Endothelial cell of umbilical vein (primary cell): Measurements from ENCODE around the gene WDR74.

Source experiments
- CTCF ChIP-seq, 2 donors: IDR thresholded peaks; 1 replicate in 1 of 2; 2 replicates in 1 of 2; pipeline ENCODE4 v1.5.1; 2011; ENCODE audit warnings: low read length in 2 of 2, mild to moderate bottlenecking in 2 of 2, moderate library complexity in 2 of 2, control low read depth in 1 of 2, inconsistent platforms in 1 of 2, low read depth in 1 of 2; ENCODE audit not compliant: insufficient read depth in 1 of 2; ENCODE audit errors: extremely low read depth in 1 of 2
- EZH2 ChIP-seq: IDR thresholded peaks from 2 replicates; pipeline ENCODE4 v1.6.1; 2012; ENCODE audit warnings: borderline replicate concordance, low read depth, mild to moderate bottlenecking, moderate library complexity, low read length, inconsistent platforms; ENCODE audit not compliant: severe bottlenecking
- FOS ChIP-seq: IDR thresholded peaks from 2 replicates; pipeline ENCODE4 v1.6.1; 2011; ENCODE audit warnings: mild to moderate bottlenecking, low read length, moderate library complexity, borderline replicate concordance; ENCODE audit not compliant: insufficient read depth
- JUN ChIP-seq: IDR thresholded peaks from 2 replicates; pipeline ENCODE4 v1.6.1; 2011; ENCODE audit warnings: borderline replicate concordance, low read depth; ENCODE audit not compliant: insufficient read length, insufficient read depth
- MAX ChIP-seq: IDR thresholded peaks from 2 replicates; pipeline ENCODE4 v1.6.1; 2011; ENCODE audit not compliant: insufficient read depth, insufficient read length
- MYC ChIP-seq: IDR thresholded peaks from one replicate; pipeline ENCODE4 v1.6.1; 2011; ENCODE audit warnings: mild to moderate bottlenecking, low read depth, low read length
- POLR2A ChIP-seq: IDR thresholded peaks from 2 replicates; pipeline ENCODE4 v1.6.1; 2012; ENCODE audit warnings: low read depth, mild to moderate bottlenecking, control low read depth, low read length
- POLR2AphosphoS5 ChIP-seq: IDR thresholded peaks from 2 replicates; pipeline ENCODE4 v1.6.1; 2012; ENCODE audit warnings: low read depth, mild to moderate bottlenecking, control low read depth, low read length, moderate library complexity; ENCODE audit not compliant: insufficient read depth

DNA sequence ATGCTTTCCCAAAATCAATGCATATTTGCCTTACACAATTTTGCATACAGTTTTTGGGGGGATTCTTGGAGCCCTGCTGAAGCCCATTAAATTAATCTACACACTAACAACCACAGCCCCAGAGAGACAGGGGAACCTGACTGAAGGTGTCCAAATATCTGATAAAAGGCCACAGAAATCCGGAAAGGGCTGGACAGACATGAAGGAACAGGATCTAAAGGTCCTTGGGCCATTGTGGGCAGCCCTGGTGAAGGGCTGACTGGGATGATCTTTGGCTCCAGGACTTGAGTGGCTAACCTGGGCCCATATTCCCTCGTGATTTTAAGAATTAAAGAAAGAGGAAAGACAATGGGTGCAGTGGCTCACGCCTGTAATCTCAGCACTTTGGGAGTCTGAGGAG, 6.8 kb upstream of the WDR74 start:
- TF ChIP-seq CTCF (IDR thresholded peaks at IDR 0.05; ENCODE audit: extremely low read depth in 1 of 2, insufficient read depth in 1 of 2, low read depth in 1 of 2, low read length in 2 of 2): no peak
- TF ChIP-seq POLR2A: no peak
- no peak for TF ChIP-seq POLR2AphosphoS5
- no peak for TF ChIP-seq MYC
- TF ChIP-seq MAX: no peak
- no peak for TF ChIP-seq EZH2
- no peak for TF ChIP-seq FOS
- TF ChIP-seq JUN: no peak
